SK-N-SH (cell line): ENCODE data around the gene TM9SF1.
A peak's percentile ranks its signal among the peaks of the same experiment; 100 is the strongest.

Experiments used
- CTCF ChIP-seq: fragments of 200-600 bp; sonication (generic); IDR thresholded peaks from 2 replicates; pipeline ENCODE4 v1.6.1; 2017; ENCODE audit warnings: antibody characterized with exemption, mild to moderate bottlenecking, moderate library complexity
- ELF1 ChIP-seq: IDR thresholded peaks from 2 replicates; pipeline ENCODE4 v1.4.0; 2012
- EP300 ChIP-seq, 2 experiments: IDR thresholded peaks; 2 replicates each; pipeline versions ENCODE4 v1.4.0 to v1.6.1; 2012; ENCODE audit warnings: borderline replicate concordance in 1 of 2, low read depth in 1 of 2, low read length in 1 of 2
- JUND ChIP-seq: IDR thresholded peaks from 2 replicates; pipeline ENCODE4 v1.4.0; 2012
- MEF2A ChIP-seq: IDR thresholded peaks from 2 replicates; pipeline ENCODE4 v1.4.0; 2012; ENCODE audit warnings: low read depth, borderline replicate concordance
- NRF1 ChIP-seq: IDR thresholded peaks from 2 replicates; pipeline ENCODE4 v1.6.1; 2012; ENCODE audit warnings: low read depth, mild to moderate bottlenecking, low read length
- RAD21 ChIP-seq: IDR thresholded peaks from 2 replicates; pipeline ENCODE4 v1.6.1; 2012; ENCODE audit warnings: mild to moderate bottlenecking, low read length
- REST ChIP-seq: IDR thresholded peaks from 2 replicates; pipeline ENCODE4 v1.6.1; 2012; ENCODE audit warnings: mild to moderate bottlenecking, low read depth, low read length, moderate library complexity
- RFX5 ChIP-seq: IDR thresholded peaks from 2 replicates; pipeline ENCODE4 v1.6.1; 2012; ENCODE audit warnings: mild to moderate bottlenecking, improper control_type of control experiment, low read length
- YY1 ChIP-seq: IDR thresholded peaks from 2 replicates; pipeline ENCODE4 v1.4.0; 2012; ENCODE audit warnings: low read depth, mild to moderate bottlenecking
- TF ChIP-seq, protein P1 (sequence below): fragments of 150-350 bp; IDR thresholded peaks from 2 replicates; pipeline ENCODE4 v1.6.1; 2016; ENCODE audit warnings: mild to moderate bottlenecking, low read depth, low read length

DNA sequence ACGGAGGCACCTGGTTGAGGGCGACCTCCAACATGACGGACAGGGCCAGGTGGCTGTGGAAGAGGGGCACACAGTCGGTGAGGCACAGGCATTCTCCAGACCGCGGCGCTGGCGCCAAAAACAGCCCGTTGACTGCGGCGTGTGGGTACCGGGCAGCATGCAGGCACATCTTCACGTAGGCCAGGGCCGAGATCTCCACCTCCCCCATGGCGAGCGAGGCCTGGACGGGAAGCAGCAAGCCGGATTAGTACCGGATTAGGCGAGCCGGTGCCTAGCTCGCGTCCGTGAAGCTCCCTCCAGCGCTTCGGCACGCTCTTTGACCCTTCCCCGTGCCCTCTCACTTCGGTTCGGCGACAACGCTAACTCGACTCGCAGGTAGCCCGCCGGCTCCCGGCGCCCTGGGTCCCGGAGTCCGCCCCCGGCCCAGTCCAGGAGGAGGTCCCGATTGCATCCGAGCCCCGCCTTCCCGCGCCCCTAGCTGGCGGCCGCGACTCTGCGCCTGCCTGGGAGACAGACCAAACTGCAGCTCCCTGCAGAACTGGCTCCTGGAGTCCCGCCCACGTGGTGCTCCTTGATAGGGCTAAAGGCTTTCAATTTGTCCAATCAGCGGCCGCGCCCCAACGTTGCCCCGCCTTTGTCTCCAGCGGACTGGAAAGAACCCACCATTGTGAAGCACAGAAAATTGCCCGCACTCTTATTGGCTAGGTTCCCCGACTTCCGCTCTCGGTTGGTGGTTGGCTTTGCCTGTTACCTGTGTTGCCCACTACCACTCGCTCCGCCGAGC lies 54.0 kb downstream of the TM9SF1 start, which contains the start of gene EMC9:
- TF ChIP-seq CTCF (peak; percentile 39), REST (0 out of 2 replicates have a peak, but pooled peaks have one; percentile 17), RAD21 (no peak), MEF2A (no peak), ELF1 (no peak; the same call in 1 of the 2 replicates), JUND (no peak), NRF1 (peak; percentile 72), RFX5 (peak; percentile 94), EP300 (IDR thresholded peaks at IDR 0.05; ENCODE audit: borderline replicate concordance in 1 of 2, low read depth in 1 of 2, low read length in 1 of 2) (no peak; a peak in 1 of 4 replicates), YY1 (no peak)
- TF ChIP-seq, protein P1, sequence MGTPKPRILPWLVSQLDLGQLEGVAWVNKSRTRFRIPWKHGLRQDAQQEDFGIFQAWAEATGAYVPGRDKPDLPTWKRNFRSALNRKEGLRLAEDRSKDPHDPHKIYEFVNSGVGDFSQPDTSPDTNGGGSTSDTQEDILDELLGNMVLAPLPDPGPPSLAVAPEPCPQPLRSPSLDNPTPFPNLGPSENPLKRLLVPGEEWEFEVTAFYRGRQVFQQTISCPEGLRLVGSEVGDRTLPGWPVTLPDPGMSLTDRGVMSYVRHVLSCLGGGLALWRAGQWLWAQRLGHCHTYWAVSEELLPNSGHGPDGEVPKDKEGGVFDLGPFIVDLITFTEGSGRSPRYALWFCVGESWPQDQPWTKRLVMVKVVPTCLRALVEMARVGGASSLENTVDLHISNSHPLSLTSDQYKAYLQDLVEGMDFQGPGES: peak; percentile 69
